B cell (primary cell): Measurements from ENCODE around the gene EPSTI1.

Experiments
- EZH2 ChIP-seq: IDR thresholded peaks from 2 replicates; pipeline ENCODE4 v1.6.1; 2012; ENCODE audit warnings: borderline replicate concordance, low read depth, mild to moderate bottlenecking, moderate library complexity, low read length; ENCODE audit not compliant: insufficient read depth, poor library complexity, severe bottlenecking
- TF ChIP-seq, protein P1 (sequence below): fragments of 200-600 bp; IDR thresholded peaks from one replicate; pipeline ENCODE4 v1.8.0; 2022; ENCODE audit warnings: antibody characterized with exemption, mild to moderate bottlenecking

DNA sequence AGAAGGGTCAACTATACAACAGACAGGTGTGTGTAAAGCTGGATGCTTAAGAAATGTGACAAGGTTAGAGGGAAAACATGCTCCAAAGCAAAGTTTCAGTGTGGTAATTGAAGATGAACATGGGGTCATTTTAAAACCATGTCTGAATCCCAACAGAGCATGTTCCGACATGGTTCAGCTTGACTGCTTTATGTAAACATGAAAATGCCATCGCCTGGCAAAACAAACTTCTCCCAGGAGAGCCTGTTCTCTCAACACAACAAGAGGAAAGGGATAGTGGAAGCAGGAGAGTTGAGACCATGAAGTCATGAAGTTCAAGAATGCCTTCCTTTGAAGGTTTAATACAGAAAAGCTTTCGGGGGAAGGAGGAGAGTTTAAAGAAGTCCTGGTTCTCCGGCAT, 85.8 kb downstream of the EPSTI1 start:
- TF ChIP-seq, protein P1, sequence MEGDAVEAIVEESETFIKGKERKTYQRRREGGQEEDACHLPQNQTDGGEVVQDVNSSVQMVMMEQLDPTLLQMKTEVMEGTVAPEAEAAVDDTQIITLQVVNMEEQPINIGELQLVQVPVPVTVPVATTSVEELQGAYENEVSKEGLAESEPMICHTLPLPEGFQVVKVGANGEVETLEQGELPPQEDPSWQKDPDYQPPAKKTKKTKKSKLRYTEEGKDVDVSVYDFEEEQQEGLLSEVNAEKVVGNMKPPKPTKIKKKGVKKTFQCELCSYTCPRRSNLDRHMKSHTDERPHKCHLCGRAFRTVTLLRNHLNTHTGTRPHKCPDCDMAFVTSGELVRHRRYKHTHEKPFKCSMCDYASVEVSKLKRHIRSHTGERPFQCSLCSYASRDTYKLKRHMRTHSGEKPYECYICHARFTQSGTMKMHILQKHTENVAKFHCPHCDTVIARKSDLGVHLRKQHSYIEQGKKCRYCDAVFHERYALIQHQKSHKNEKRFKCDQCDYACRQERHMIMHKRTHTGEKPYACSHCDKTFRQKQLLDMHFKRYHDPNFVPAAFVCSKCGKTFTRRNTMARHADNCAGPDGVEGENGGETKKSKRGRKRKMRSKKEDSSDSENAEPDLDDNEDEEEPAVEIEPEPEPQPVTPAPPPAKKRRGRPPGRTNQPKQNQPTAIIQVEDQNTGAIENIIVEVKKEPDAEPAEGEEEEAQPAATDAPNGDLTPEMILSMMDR: no peak
- TF ChIP-seq EZH2: no peak
